RCC 7860 (cell line): ENCODE measurements around the gene RSF1.

Experiments
- DNase-seq: peaks from one replicate; pipeline ENCODE4 v3.0.0-alpha.2; 2015; ENCODE audit warnings: low spot score
- FAIRE-seq: peaks from 2 replicates; lab custom pipeline; 2012; peaks lifted over from hg19 to GRCh38; lab: Jason Lieb, UNC

RSF1 gene

GRCh38 chr11:77814848-77815247, 5.7 kb downstream of the RSF1 start:
- FAIRE-seq = no peak

GRCh38 chr11:77813256-77813655, 7.3 kb downstream of the RSF1 start:
- FAIRE-seq (no peak), DNase-seq (no peak)

More at GRCh38 chr11:77814848-77815247, 5.7 kb downstream of the RSF1 start:
- DNase-seq = no peak

- FAIRE-seq = no peak
- no peak for DNase-seq
Measured at GRCh38 chr11:77806993-77807392, 13.5 kb downstream of the RSF1 start.

GRCh38 chr11:77806415-77806814, 14.1 kb downstream of the RSF1 start:
- DNase-seq = no peak
- no peak for FAIRE-seq

- no peak for DNase-seq
- FAIRE-seq = no peak
Measured at GRCh38 chr11:77801477-77801876, 19.0 kb downstream of the RSF1 start.

- DNase-seq (no peak), FAIRE-seq (no peak)
Measured at GRCh38 chr11:77800449-77800848, 20.1 kb downstream of the RSF1 start.

- no peak for FAIRE-seq
Measured at GRCh38 chr11:77799338-77799737, 21.2 kb downstream of the RSF1 start.

GRCh38 chr11:77793972-77794371, 26.6 kb downstream of the RSF1 start:
- FAIRE-seq (no peak), DNase-seq (no peak)

More at GRCh38 chr11:77799338-77799737, 21.2 kb downstream of the RSF1 start:
- DNase-seq = no peak

GRCh38 chr11:77791301-77791700, 29.2 kb downstream of the RSF1 start:
- FAIRE-seq (no peak), DNase-seq (no peak)

- FAIRE-seq (no peak), DNase-seq (no peak)
Measured at GRCh38 chr11:77789731-77790476, 30.6 kb downstream of the RSF1 start.

GRCh38 chr11:77789061-77789730, 31.3 kb downstream of the RSF1 start:
- FAIRE-seq (no peak), DNase-seq (no peak)

- no peak for FAIRE-seq
- no peak for DNase-seq
Measured at GRCh38 chr11:77784572-77784971, 36.0 kb downstream of the RSF1 start.

GRCh38 chr11:77783025-77783424, 37.5 kb downstream of the RSF1 start:
- no peak for DNase-seq
- FAIRE-seq = no peak

GRCh38 chr11:77779935-77780334, 40.6 kb downstream of the RSF1 start:
- DNase-seq (no peak), FAIRE-seq (no peak)

GRCh38 chr11:77778549-77778948, 42.0 kb downstream of the RSF1 start:
- no peak for FAIRE-seq
- no peak for DNase-seq

GRCh38 chr11:77778118-77778517, 42.4 kb downstream of the RSF1 start:
- FAIRE-seq (no peak), DNase-seq (no peak)

GRCh38 chr11:77776455-77776854, 44.1 kb downstream of the RSF1 start:
- no peak for DNase-seq
- FAIRE-seq = no peak

- no peak for DNase-seq
- no peak for FAIRE-seq
Measured at GRCh38 chr11:77775936-77776335, 44.6 kb downstream of the RSF1 start.

GRCh38 chr11:77771135-77771534, 49.4 kb downstream of the RSF1 start:
- FAIRE-seq (no peak), DNase-seq (no peak)

- FAIRE-seq = no peak
- DNase-seq = no peak
Measured at GRCh38 chr11:77770629-77771028, 49.9 kb downstream of the RSF1 start.

GRCh38 chr11:77762426-77762825, 58.1 kb downstream of the RSF1 start:
- FAIRE-seq = no peak

GRCh38 chr11:77761491-77761890, 59.0 kb downstream of the RSF1 start:
- FAIRE-seq = no peak

More at GRCh38 chr11:77762426-77762825, 58.1 kb downstream of the RSF1 start:
- no peak for DNase-seq

More at GRCh38 chr11:77761491-77761890, 59.0 kb downstream of the RSF1 start:
- no peak for DNase-seq
